H1 (cell line): ENCODE measurements around the gene PRKCI. TPM values are rescaled to one million over a fixed set of nuclear protein-coding genes. Genes with fewer than 3 reads are reported as not detected.
A peak's percentile ranks its signal among the peaks of the same experiment; 100 is the strongest.

ENCODE experiments used
- ASH2L ChIP-seq: fragments of 200-600, 300-600 bp; sonication (generic); IDR thresholded peaks from one replicate; pipeline ENCODE4 v1.7.1; 2017; ENCODE audit warnings: low read length
- BCL11A ChIP-seq, 2 experiments: IDR thresholded peaks; one replicate each; pipeline ENCODE4 v1.6.1; 2011; ENCODE audit warnings: low read depth in 2 of 2, low read length in 2 of 2, mild to moderate bottlenecking in 2 of 2
- BRCA1 ChIP-seq: IDR thresholded peaks from 2 replicates; pipeline ENCODE4 v1.6.1; 2012; ENCODE audit warnings: low read depth, low read length, improper control_type of control experiment
- CHD1 ChIP-seq: IDR thresholded peaks from 2 replicates; pipeline ENCODE4 v1.6.1; 2012; ENCODE audit warnings: low read depth, low read length, improper control_type of control experiment
- CTCF ChIP-seq, 3 experiments: IDR thresholded peaks; 1 replicate in 2 of 3; 2 replicates in 1 of 3; pipeline versions ENCODE4 v1.5.1 to v1.6.1; 2011; ENCODE audit warnings: low read length in 3 of 3, mild to moderate bottlenecking in 3 of 3, inconsistent platforms in 2 of 3, low read depth in 1 of 3, moderate library complexity in 1 of 3; ENCODE audit not compliant: insufficient read depth in 1 of 3; ENCODE audit errors: control extremely low read depth in 1 of 3
- E2F6 ChIP-seq: IDR thresholded peaks from 2 replicates; pipeline ENCODE4 v1.6.1; 2012; ENCODE audit warnings: inconsistent platforms
- GABPA ChIP-seq: IDR thresholded peaks from 2 replicates; pipeline ENCODE4 v1.6.1; 2011; ENCODE audit warnings: mild to moderate bottlenecking, low read length, moderate library complexity, borderline replicate concordance; ENCODE audit not compliant: insufficient read depth
- JUND ChIP-seq: IDR thresholded peaks from 2 replicates; pipeline ENCODE4 v1.6.1; 2011; ENCODE audit warnings: mild to moderate bottlenecking, improper control_type of control experiment, low read length
- POLR2A ChIP-seq, 2 experiments: IDR thresholded peaks; 1 replicate in 1 of 2; 2 replicates in 1 of 2; pipeline ENCODE4 v1.6.1; 2011; ENCODE audit warnings: low read depth in 2 of 2, low read length in 2 of 2, mild to moderate bottlenecking in 2 of 2; ENCODE audit errors: control extremely low read depth in 1 of 2
- POLR2AphosphoS5 ChIP-seq: IDR thresholded peaks from 2 replicates; pipeline ENCODE4 v1.6.1; 2011; ENCODE audit warnings: low read depth, low read length
- RBBP5 ChIP-seq: IDR thresholded peaks from 2 replicates; pipeline ENCODE4 v1.7.1; 2012; ENCODE audit warnings: low read depth, mild to moderate bottlenecking, inconsistent platforms, low read length, moderate library complexity, borderline replicate concordance
- RXRA ChIP-seq: IDR thresholded peaks from 2 replicates; pipeline ENCODE4 v1.6.1; 2011; ENCODE audit warnings: low read depth, mild to moderate bottlenecking, low read length, moderate library complexity; ENCODE audit not compliant: insufficient read depth
- SIN3A ChIP-seq, 2 experiments: IDR thresholded peaks in 1 of 2; conservative IDR thresholded peaks in 1 of 2; 2 replicates each; pipeline ENCODE4 v1.6.1; 2011 to 2012; ENCODE audit warnings: low read length in 2 of 2, improper control_type of control experiment in 1 of 2, low read depth in 1 of 2, mild to moderate bottlenecking in 1 of 2
- SIX5 ChIP-seq: IDR thresholded peaks from 2 replicates; pipeline ENCODE4 v1.6.1; 2011; ENCODE audit warnings: mild to moderate bottlenecking, low read depth, low read length
- TAF1 ChIP-seq: IDR thresholded peaks from 2 replicates; pipeline ENCODE4 v1.6.1; 2011; ENCODE audit warnings: mild to moderate bottlenecking, low read depth, low read length
- TAF7 ChIP-seq: optimal IDR thresholded peaks from 2 replicates; pipeline ENCODE3; 2011; ENCODE audit warnings: low read depth, mild to moderate bottlenecking, inconsistent platforms, low read length, moderate library complexity, borderline replicate concordance
- TBP ChIP-seq: IDR thresholded peaks from 2 replicates; pipeline ENCODE4 v1.6.1; 2011; ENCODE audit warnings: low read depth, low read length, improper control_type of control experiment
- ZNF274 ChIP-seq: IDR thresholded peaks from 2 replicates; pipeline ENCODE4 v1.7.0; 2012; ENCODE audit warnings: low read length, borderline replicate concordance; ENCODE audit errors: extremely low read depth
- polyA plus RNA-seq, 7 experiments: library from polyadenylated mRNA; depleted of rRNA in 3 of 7; stranded (reverse) in 5 of 7; unstranded in 2 of 7; fragments of >200 nt in 5 of 7; fragments of 200-250 nt in 2 of 7; gene quantifications; 1 replicate in 5 of 7; 2 replicates in 1 of 7; 4 replicates in 1 of 7; pipeline versions ENCODE4 v1.2.1 to v1.2.3, GENCODE V29; 2011 to 2013; ENCODE audit warnings: missing spikeins in 2 of 7, mixed read lengths in 2 of 7
- total RNA-seq: library from RNA; stranded (reverse); fragmentation: NEBNext Ultra II Directional; extraction: Animal tissue kit (Norgen Biotek cat#: 25700); gene quantifications from 2 replicates; pipeline ENCODE4 v1.2.1, GENCODE V29; 2021

Gene PRKCI
- total and polyA plus RNA-seq, 2 of the 8 experiments (the other 6 are each of a cell fraction or from before 2014, with no cell fraction given): 24.3 to 100.0 TPM

- TF ChIP-seq RXRA: no peak
- peak; percentile 99 for TF ChIP-seq JUND
- TF ChIP-seq CTCF (IDR thresholded peaks at IDR 0.05; ENCODE audit: control extremely low read depth in 1 of 3, insufficient read depth in 1 of 3, low read depth in 1 of 3, low read length in 3 of 3): no peak
- peak; percentile 61 to 74 for TF ChIP-seq POLR2A (IDR thresholded peaks at IDR 0.05; ENCODE audit: control extremely low read depth in 1 of 2, low read depth in 2 of 2, low read length in 2 of 2)
- TF ChIP-seq CHD1: peak; percentile 100
- peak; percentile 92 for TF ChIP-seq RBBP5
- TF ChIP-seq TAF7: peak; percentile 72
- TF ChIP-seq ASH2L: peak; percentile 84
- peak; percentile 65 for TF ChIP-seq BRCA1
- TF ChIP-seq SIX5: peak; percentile 81
- peak in 1 of 2 experiments; percentile 67; a peak in 2 of 4 replicates for TF ChIP-seq SIN3A (conservative IDR thresholded peaks at IDR 0.05 in 1 of 2, IDR thresholded peaks at IDR 0.05 in 1 of 2; ENCODE audit: low read depth in 1 of 2, low read length in 2 of 2)
- no peak for TF ChIP-seq ZNF274
- TF ChIP-seq GABPA: no peak
- no peak for TF ChIP-seq BCL11A (IDR thresholded peaks at IDR 0.05; ENCODE audit: low read depth in 2 of 2, low read length in 2 of 2)
- TF ChIP-seq TAF1: peak; percentile 82
- no peak for TF ChIP-seq E2F6
- peak; percentile 80 for TF ChIP-seq POLR2AphosphoS5
- TF ChIP-seq TBP: peak; percentile 74; the same call in 1 of the 2 replicates
These were observed at the start of gene PRKCI (continued) for GRCh38 chr3:170221924-170222646.
